Liver (tissue), 9 donors: ENCODE data around the gene PRKN. TPM values are rescaled to one million over a fixed set of nuclear protein-coding genes. Genes with fewer than 3 reads are reported as not detected.

ENCODE experiments used
- DNase-seq: peaks from one replicate; pipeline ENCODE4 v3.0.0-alpha.2; 2017; ENCODE audit warnings: low spot score
- H3K27ac ChIP-seq, 2 donors: one replicate each; pipeline ENCODE4 v1.7.0; 2013; ENCODE audit warnings: inconsistent platforms in 2 of 2, low read length in 2 of 2, control low read depth in 1 of 2, low read depth in 1 of 2, mild to moderate bottlenecking in 1 of 2
- H3K27me3 ChIP-seq, 4 donors: one replicate each; pipeline versions ENCODE4 v1.6.1 to v1.7.0; 2013; ENCODE audit warnings: low read length in 3 of 4, inconsistent platforms in 1 of 4, mild to moderate bottlenecking in 1 of 4, moderate library complexity in 1 of 4; ENCODE audit not compliant: control insufficient read depth in 4 of 4, insufficient read depth in 4 of 4
- H3K36me3 ChIP-seq, 4 donors: one replicate each; pipeline versions ENCODE4 v1.6.1 to v1.7.0; 2013; ENCODE audit warnings: low read length in 3 of 4, mild to moderate bottlenecking in 3 of 4, low read depth in 1 of 4, moderate library complexity in 1 of 4; ENCODE audit not compliant: control insufficient read depth in 4 of 4, insufficient read depth in 3 of 4
- H3K4me1 ChIP-seq, 4 donors: one replicate each; pipeline versions ENCODE4 v1.6.1 to v1.7.0; 2013; ENCODE audit warnings: low read length in 3 of 4, mild to moderate bottlenecking in 3 of 4, moderate library complexity in 1 of 4; ENCODE audit not compliant: control insufficient read depth in 4 of 4, insufficient read depth in 4 of 4
- H3K4me3 ChIP-seq, 3 donors: one replicate each; pipeline versions ENCODE4 v1.6.1 to v1.7.0; 2013; ENCODE audit warnings: low read length in 3 of 3, control low read depth in 1 of 3, low read depth in 1 of 3, mild to moderate bottlenecking in 1 of 3
- H3K9ac ChIP-seq, 2 donors: one replicate each; pipeline ENCODE4 v1.7.0; 2013; ENCODE audit warnings: low read length in 2 of 2, mild to moderate bottlenecking in 2 of 2, moderate library complexity in 2 of 2, control low read depth in 1 of 2, low read depth in 1 of 2
- H3K9me3 ChIP-seq, 4 donors: one replicate each; pipeline versions ENCODE4 v1.6.1 to v1.7.0; 2013; ENCODE audit warnings: low read length in 3 of 4; ENCODE audit not compliant: control insufficient read depth in 4 of 4
- ATF3 ChIP-seq: IDR thresholded peaks from 2 replicates; pipeline ENCODE4 v1.6.1; 2016; ENCODE audit warnings: antibody characterized with exemption
- CTCF ChIP-seq: fragments of 150-350 bp; IDR thresholded peaks from 2 replicates; pipeline ENCODE4 v1.5.1; 2017; ENCODE audit warnings: improper control_type of control experiment, low read depth, low read length; ENCODE audit not compliant: missing input control
- EGR1 ChIP-seq, 2 donors: IDR thresholded peaks; 2 replicates each; pipeline ENCODE4 v1.6.1; 2016 to 2018; ENCODE audit warnings: antibody characterized with exemption in 2 of 2, low read depth in 2 of 2
- FOXA1 ChIP-seq: IDR thresholded peaks from 2 replicates; pipeline ENCODE4 v1.6.1; 2016; ENCODE audit warnings: antibody characterized with exemption
- FOXA2 ChIP-seq: IDR thresholded peaks from 2 replicates; pipeline ENCODE4 v1.6.1; 2016; ENCODE audit warnings: antibody characterized with exemption
- GABPA ChIP-seq, 2 donors: IDR thresholded peaks in 1 of 2; conservative IDR thresholded peaks in 1 of 2; 2 replicates each; pipeline ENCODE4 v1.6.1; 2016; ENCODE audit warnings: antibody characterized with exemption in 2 of 2, mild to moderate bottlenecking in 1 of 2, moderate library complexity in 1 of 2
- HNF4A ChIP-seq, 2 donors: conservative IDR thresholded peaks; 2 replicates each; pipeline ENCODE4 v1.6.1; 2016; ENCODE audit warnings: antibody characterized with exemption in 2 of 2, mild to moderate bottlenecking in 2 of 2
- HNF4G ChIP-seq: IDR thresholded peaks from 2 replicates; pipeline ENCODE4 v1.6.1; 2016; ENCODE audit warnings: antibody characterized with exemption
- JUND ChIP-seq, 2 donors: IDR thresholded peaks; 2 replicates each; pipeline ENCODE4 v1.6.1; 2016; ENCODE audit warnings: antibody characterized with exemption in 2 of 2
- MAX ChIP-seq: IDR thresholded peaks from 2 replicates; pipeline ENCODE4 v1.6.1; 2016; ENCODE audit warnings: antibody characterized with exemption
- NR2F2 ChIP-seq: IDR thresholded peaks from 2 replicates; pipeline ENCODE4 v1.6.1; 2016; ENCODE audit warnings: antibody characterized with exemption
- RAD21 ChIP-seq, 2 donors: IDR thresholded peaks; 2 replicates each; pipeline ENCODE4 v1.6.1; 2016; ENCODE audit warnings: antibody characterized with exemption in 2 of 2, mild to moderate bottlenecking in 2 of 2
- REST ChIP-seq: IDR thresholded peaks from 2 replicates; pipeline ENCODE4 v1.6.1; 2016; ENCODE audit warnings: antibody characterized with exemption, mild to moderate bottlenecking
- RXRA ChIP-seq, 2 donors: IDR thresholded peaks; 2 replicates each; pipeline ENCODE4 v1.6.1; 2017 to 2018; ENCODE audit warnings: antibody characterized with exemption in 2 of 2, mild to moderate bottlenecking in 1 of 2
- SP1 ChIP-seq: IDR thresholded peaks from 2 replicates; pipeline ENCODE4 v1.6.1; 2018; ENCODE audit warnings: antibody characterized with exemption, mild to moderate bottlenecking
- TAF1 ChIP-seq: conservative IDR thresholded peaks from 2 replicates; pipeline ENCODE4 v1.6.1; 2016; ENCODE audit warnings: antibody characterized with exemption, mild to moderate bottlenecking
- YY1 ChIP-seq: IDR thresholded peaks from 2 replicates; pipeline ENCODE4 v1.6.1; 2016; ENCODE audit warnings: antibody characterized with exemption, mild to moderate bottlenecking
- ZBTB33 ChIP-seq: IDR thresholded peaks from 2 replicates; pipeline ENCODE4 v1.6.1; 2016; ENCODE audit warnings: antibody characterized with exemption
- WGBS: extraction: QIAGEN DNeasy Blood & Tissue Kit; methylation state at CpG from one replicate; pipeline ENCODE4 v1.1.7; 2013; 5-methylcytosine and 5-hydroxymethylcytosine counted together
- polyA plus RNA-seq, 2 donors: library from polyadenylated mRNA; stranded (reverse) in 1 of 2; unstranded in 1 of 2; fragments of 200-250 nt in 1 of 2; fragments of >200 nt in 1 of 2; fragmentation: Nextera tagmentation in 1 of 2; extraction: Ambion mirVana in 1 of 2; gene quantifications; one replicate each; pipeline versions ENCODE4 v1.2.1 to v1.2.3, GENCODE V29; 2013 to 2015
- total RNA-seq, 2 donors: library from RNA; depleted of rRNA; stranded (reverse); fragments of >200 nt; gene quantifications; one replicate each; pipeline ENCODE4 v1.2.3, GENCODE V29; 2014
- donor health status: healthy.
- donor health status: healthy.
- donor health status: healthy.
- donor health status: healthy.
- donor health status: healthy.

PRKN gene
- total and polyA plus RNA-seq, 4 donors, result 0.47 to 4.1 (median 3.2) TPM

GRCh38 chr6:162230147-162230752, 497.3 kb downstream of the PRKN start:
- Histone ChIP-seq H3K9ac (no peak overlapping the region), H3K4me3 (no peak overlapping the region), H3K36me3 (no peaks in the 10 kb centered on the region), H3K27ac (no peak overlapping the region), H3K27me3 (no peaks in the 10 kb centered on the region), H3K9me3 (no peaks in the 10 kb centered on the region), H3K4me1 (peaks cover 0 to 1% (median 0%) of the 10 kb centered on the region in 4 donors)
- DNase-seq, result no peak
- 71% methylated on average over 1 of the region's 1 CpG for WGBS
- TF ChIP-seq CTCF, result no peak
- no peak for TF ChIP-seq SP1
- no peak for TF ChIP-seq NR2F2
- TF ChIP-seq HNF4A (conservative IDR thresholded peaks at IDR 0.05), result no peak

- Histone ChIP-seq H3K27me3 (no peaks in the 10 kb centered on the region), H3K9ac (no peak overlapping the region), H3K27ac (no peak overlapping the region), H3K9me3 (no peaks in the 10 kb centered on the region), H3K36me3 (no peaks in the 10 kb centered on the region), H3K4me3 (no peak overlapping the region), H3K4me1 (no peaks in the 10 kb centered on the region)
- TF ChIP-seq MAX, result no peak
- no peak for DNase-seq
- 97% methylated on average over 2 of the region's 2 CpGs for WGBS
Observed at GRCh38 chr6:162229093-162229492, 498.5 kb downstream of the PRKN start.

GRCh38 chr6:162226803-162227202, 500.8 kb downstream of the PRKN start:
- no peaks in the 10 kb centered on the region for H3K36me3 ChIP-seq
- H3K9ac ChIP-seq, result no peak overlapping the region
- H3K4me1 ChIP-seq, result no peaks in the 10 kb centered on the region
- no peak overlapping the region for H3K4me3 ChIP-seq
- no peak for TF ChIP-seq EGR1 (IDR thresholded peaks at IDR 0.05; ENCODE audit: low read depth in 2 of 2)
- no peak for TF ChIP-seq ATF3
- TF ChIP-seq GABPA (IDR thresholded peaks at IDR 0.05 in 1 of 2, conservative IDR thresholded peaks at IDR 0.05 in 1 of 2), result no peak
- no peak for TF ChIP-seq HNF4A (conservative IDR thresholded peaks at IDR 0.05)
- TF ChIP-seq FOXA2, result no peak
- TF ChIP-seq TAF1, result no peak
- TF ChIP-seq REST, result no peak
- TF ChIP-seq SP1, result no peak
- TF ChIP-seq MAX, result no peak
- no peak for TF ChIP-seq FOXA1
- TF ChIP-seq RAD21 (IDR thresholded peaks at IDR 0.05), result no peak
- TF ChIP-seq JUND (IDR thresholded peaks at IDR 0.05), result no peak
- no peak for TF ChIP-seq NR2F2
- TF ChIP-seq CTCF, result no peak
- no peak for TF ChIP-seq HNF4G
- TF ChIP-seq ZBTB33, result no peak
- TF ChIP-seq RXRA (IDR thresholded peaks at IDR 0.05), result no peak
- no peak for TF ChIP-seq YY1
- no peaks in the 10 kb centered on the region for H3K9me3 ChIP-seq
- H3K27me3 ChIP-seq, result no peaks in the 10 kb centered on the region
- 98% methylated on average over 8 of the region's 8 CpGs for WGBS
- no peak for DNase-seq
- no peak overlapping the region for H3K27ac ChIP-seq
